ENCODE measurements around the gene EFCAB5. TPM values are rescaled to one million over a fixed set of nuclear protein-coding genes. Genes with fewer than 3 reads are reported as not detected.

The EFCAB5 gene
- total RNA-seq, 1 donor from 2014 or later, result 0.37 TPM

- TF ChIP-seq, protein P1, sequence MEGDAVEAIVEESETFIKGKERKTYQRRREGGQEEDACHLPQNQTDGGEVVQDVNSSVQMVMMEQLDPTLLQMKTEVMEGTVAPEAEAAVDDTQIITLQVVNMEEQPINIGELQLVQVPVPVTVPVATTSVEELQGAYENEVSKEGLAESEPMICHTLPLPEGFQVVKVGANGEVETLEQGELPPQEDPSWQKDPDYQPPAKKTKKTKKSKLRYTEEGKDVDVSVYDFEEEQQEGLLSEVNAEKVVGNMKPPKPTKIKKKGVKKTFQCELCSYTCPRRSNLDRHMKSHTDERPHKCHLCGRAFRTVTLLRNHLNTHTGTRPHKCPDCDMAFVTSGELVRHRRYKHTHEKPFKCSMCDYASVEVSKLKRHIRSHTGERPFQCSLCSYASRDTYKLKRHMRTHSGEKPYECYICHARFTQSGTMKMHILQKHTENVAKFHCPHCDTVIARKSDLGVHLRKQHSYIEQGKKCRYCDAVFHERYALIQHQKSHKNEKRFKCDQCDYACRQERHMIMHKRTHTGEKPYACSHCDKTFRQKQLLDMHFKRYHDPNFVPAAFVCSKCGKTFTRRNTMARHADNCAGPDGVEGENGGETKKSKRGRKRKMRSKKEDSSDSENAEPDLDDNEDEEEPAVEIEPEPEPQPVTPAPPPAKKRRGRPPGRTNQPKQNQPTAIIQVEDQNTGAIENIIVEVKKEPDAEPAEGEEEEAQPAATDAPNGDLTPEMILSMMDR (IDR thresholded peaks at IDR 0.05), result no peak
- DNase-seq (ENCODE audit: low spot score), result no peak
Measured at GRCh38 chr17:30151471-30151870, 210.0 kb downstream of the EFCAB5 start.

GRCh38 chr17:30153463-30153862 is 212.0 kb downstream of the EFCAB5 start:
- TF ChIP-seq, protein P1 (IDR thresholded peaks at IDR 0.05), result no peak
- no peak overlapping the region for H3K4me3 Mint-ChIP-seq (ENCODE audit: unreplicated experiment)
- H3K36me3 Mint-ChIP-seq (ENCODE audit: low read depth), result peaks cover 7% of the 10 kb centered on the region
- peaks cover 4% of the 10 kb centered on the region for H3K9me3 Mint-ChIP-seq (ENCODE audit: low read depth)
- H3K27ac Mint-ChIP-seq (ENCODE audit: unreplicated experiment), result no peak overlapping the region
- no peak for DNase-seq (ENCODE audit: low spot score)
- H3K27me3 Mint-ChIP-seq (ENCODE audit: low read depth), result no peaks in the 10 kb centered on the region
- H3K4me1 Mint-ChIP-seq (ENCODE audit: low read depth), result peaks cover 4% of the 10 kb centered on the region

More at GRCh38 chr17:30151471-30151870, 210.0 kb downstream of the EFCAB5 start:
- Mint-ChIP-seq H3K4me3 (ENCODE audit: unreplicated experiment) (no peak overlapping the region), H3K27ac (ENCODE audit: unreplicated experiment) (no peak overlapping the region), H3K36me3 (ENCODE audit: low read depth) (peaks cover 2% of the 10 kb centered on the region), H3K4me1 (ENCODE audit: low read depth) (no peaks in the 10 kb centered on the region), H3K9me3 (ENCODE audit: low read depth) (no peaks in the 10 kb centered on the region), H3K27me3 (ENCODE audit: low read depth) (no peaks in the 10 kb centered on the region)

- Mint-ChIP-seq H3K27ac (ENCODE audit: unreplicated experiment) (no peak overlapping the region), H3K27me3 (ENCODE audit: low read depth) (no peaks in the 10 kb centered on the region), H3K4me3 (ENCODE audit: unreplicated experiment) (no peak overlapping the region), H3K9me3 (ENCODE audit: low read depth) (peaks cover 18% of the 10 kb centered on the region), H3K4me1 (ENCODE audit: low read depth) (peaks cover 4% of the 10 kb centered on the region), H3K36me3 (ENCODE audit: low read depth) (peaks cover 22% of the 10 kb centered on the region)
- TF ChIP-seq, protein P1 (IDR thresholded peaks at IDR 0.05), result no peak
- DNase-seq (ENCODE audit: low spot score), result no peak
Measured at GRCh38 chr17:30155389-30155788, 214.0 kb downstream of the EFCAB5 start.

Small RNA genes lying within 50 kb of the gene (microRNA-seq; reads per million reads assigned to microRNA genes)
- not detected for gene MIR423 (ENCODE audit: borderline number of aligned reads)

Other genes with a start within 250 kb of the EFCAB5 start
- gene SSH2, start 11.4 kb upstream of the EFCAB5 start, total RNA-seq, result 14.1 to 24.0 TPM (median 14.3 TPM) in 3 replicates
- gene NSRP1, start 175.2 kb downstream of the EFCAB5 start, total RNA-seq, result 19.2 to 29.0 TPM (median 21.0 TPM) in 3 replicates

Measured in chondrocyte (in vitro differentiated cells).